AG04450 (cell line): ENCODE data around the gene C9orf43. TPM values are rescaled to one million over a fixed set of nuclear protein-coding genes. Genes with fewer than 3 reads are reported as not detected.

Experiments
- CTCF ChIA-PET: fragments of 300-600, 350-600 bp; formaldehyde crosslinking; extraction: SDS; loops from one replicate; lab custom pipeline; 2022; ENCODE audit warnings: antibody characterized with exemption, inconsistent platforms; lab: Charles Lee
- POLR2A ChIA-PET: fragments of 350-600 bp; formaldehyde crosslinking; extraction: SDS; loops from one replicate; lab custom pipeline; 2021; ENCODE audit warnings: antibody characterized with exemption, inconsistent platforms; lab: Yijun Ruan, JAX
- DNase-seq: peaks from one replicate; pipeline ENCODE4 v3.0.0-alpha.2; 2011; ENCODE audit warnings: low read depth, low spot score
- H3K27ac ChIP-seq: one replicate; pipeline ENCODE4 v1.5.1; 2012; ENCODE audit warnings: low read depth, low read length, control low read depth
- H3K27me3 ChIP-seq: one replicate; pipeline ENCODE4 v1.6.0; 2012; ENCODE audit warnings: low read length; ENCODE audit not compliant: control insufficient read depth, insufficient read depth
- H3K4me3 ChIP-seq: 2 replicates; pipeline ENCODE4 v1.5.1; 2011; ENCODE audit warnings: mild to moderate bottlenecking, low read depth, low read length, control low read depth
- H3K9me3 ChIP-seq: 2 replicates; pipeline ENCODE4 v1.5.1; 2012; ENCODE audit warnings: low read length; ENCODE audit not compliant: control insufficient read depth, insufficient read depth
- CTCF ChIP-seq: IDR thresholded peaks from 2 replicates; pipeline ENCODE4 v1.5.1; 2011; ENCODE audit warnings: low read depth, low read length, control low read depth, inconsistent platforms
- polyA plus RNA-seq: library from polyadenylated mRNA; depleted of rRNA; stranded (reverse); fragments of >200 nt; gene quantifications from 2 replicates; pipeline ENCODE4 v1.2.3, GENCODE V29; 2011; rRNA removed

The C9orf43 gene
- polyA plus RNA-seq, 1 experiment = 0.50 TPM

- no peak overlapping the region for H3K27ac ChIP-seq
- H3K4me3 ChIP-seq = no peak overlapping the region
- H3K27me3 ChIP-seq = no peaks in the 10 kb centered on the region
- ChIA-PET CTCF (no interaction called here), POLR2A (no interaction called here)
- DNase-seq = no peak
- H3K9me3 ChIP-seq = no peaks in the 10 kb centered on the region
- TF ChIP-seq CTCF = no peak
Measured at GRCh38 chr9:113477661-113478060, 67.1 kb downstream of the C9orf43 start.

GRCh38 chr9:113479174-113479621, 68.7 kb downstream of the C9orf43 start:
- CTCF ChIA-PET = no interaction called here
- H3K27me3 ChIP-seq = no peaks in the 10 kb centered on the region

More at GRCh38 chr9:113479174-113479621, 68.7 kb downstream of the C9orf43 start:
- no peak overlapping the region for H3K4me3 ChIP-seq
- H3K27ac ChIP-seq = no peak overlapping the region
- TF ChIP-seq CTCF = no peak
- H3K9me3 ChIP-seq = no peaks in the 10 kb centered on the region
- DNase-seq = no peak
- POLR2A ChIA-PET = no interaction called here

Other genes with a start within 250 kb of the C9orf43 start
- 27.8 and 28.5 TPM in 2 replicates for gene FKBP15, start 189.5 kb upstream of the C9orf43 start, polyA plus RNA-seq
- 34.6 and 38.4 TPM in 2 replicates for gene SLC31A1, start 189.2 kb upstream of the C9orf43 start, polyA plus RNA-seq
- 38.0 and 52.6 TPM in 2 replicates for gene CDC26, start 135.2 kb upstream of the C9orf43 start, polyA plus RNA-seq
- gene PRPF4, start 135.1 kb upstream of the C9orf43 start, polyA plus RNA-seq = 20.1 and 20.9 TPM in 2 replicates
- not detected in 2 replicates for gene RNF183, start 107.4 kb upstream of the C9orf43 start, polyA plus RNA-seq
- gene WDR31, start 70.5 kb upstream of the C9orf43 start, polyA plus RNA-seq = 0.97 and 1.5 TPM in 2 replicates
- not detected in 2 replicates for gene BSPRY, start 61.2 kb upstream of the C9orf43 start, polyA plus RNA-seq
- 7.2 and 7.4 TPM in 2 replicates for gene HDHD3, start 33.8 kb upstream of the C9orf43 start, polyA plus RNA-seq
- gene ALAD, start 9.5 kb upstream of the C9orf43 start, polyA plus RNA-seq = 11.8 and 15.9 TPM in 2 replicates
- 36.4 and 45.3 TPM in 2 replicates for gene POLE3, start 72 bp upstream of the C9orf43 start, polyA plus RNA-seq
- 41.0 and 50.1 TPM in 2 replicates for gene RGS3, start 53.0 kb downstream of the C9orf43 start, polyA plus RNA-seq